CD4-positive, alpha-beta T cell treated with Interleukin-1 beta for 1 hour (primary cell): Measurements from ENCODE around the gene ATG7.

Experiments
- DNase-seq, 2 donors: peaks; one replicate each; pipeline ENCODE4 v3.0.0-alpha.2; 2020 to 2022

The ATG7 gene

GRCh38 chr3:11543141-11543947 is 271.1 kb downstream of the ATG7 start:
- DNase-seq = no peak

- no peak for DNase-seq
Measured at GRCh38 chr3:11543948-11544387, 271.8 kb downstream of the ATG7 start.

- peak in 1 of 2 donors; percentile 13 for DNase-seq
Measured at GRCh38 chr3:11544412-11545181, 272.4 kb downstream of the ATG7 start.

DNA sequence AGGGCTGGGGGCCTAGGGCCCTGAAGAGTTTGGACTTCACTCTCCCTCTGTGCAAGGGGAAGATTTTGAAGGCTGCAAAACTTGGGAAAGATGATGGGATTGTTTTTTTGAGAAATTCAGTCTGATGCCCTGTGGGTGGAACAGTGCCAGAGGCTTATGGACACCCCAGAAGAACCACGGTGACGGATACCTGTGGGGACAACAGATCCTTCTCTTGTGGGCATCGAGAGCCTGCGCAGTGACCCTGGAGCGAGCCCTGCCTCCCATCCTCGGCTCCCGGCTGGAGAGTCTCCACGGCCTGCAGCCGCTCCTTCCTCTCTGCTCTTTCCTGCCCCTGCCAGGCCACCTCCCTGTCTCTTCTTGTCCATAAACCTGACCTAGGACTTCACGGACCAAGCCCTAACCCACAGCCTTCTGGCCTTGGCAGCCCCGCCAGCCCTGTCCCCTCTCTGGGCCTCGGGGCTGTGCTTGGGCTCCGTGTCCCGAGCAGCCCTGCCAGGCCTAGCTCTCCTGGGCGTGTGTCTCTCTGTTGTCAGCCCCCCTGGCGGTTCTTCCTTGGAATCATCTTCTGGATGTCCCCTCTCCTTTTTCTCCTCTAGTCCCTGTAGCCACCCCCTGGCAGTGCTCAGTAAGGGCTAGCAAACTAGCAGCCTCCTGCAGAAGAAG is 273.1 kb downstream of the ATG7 start:
- DNase-seq = no peak

DNA sequence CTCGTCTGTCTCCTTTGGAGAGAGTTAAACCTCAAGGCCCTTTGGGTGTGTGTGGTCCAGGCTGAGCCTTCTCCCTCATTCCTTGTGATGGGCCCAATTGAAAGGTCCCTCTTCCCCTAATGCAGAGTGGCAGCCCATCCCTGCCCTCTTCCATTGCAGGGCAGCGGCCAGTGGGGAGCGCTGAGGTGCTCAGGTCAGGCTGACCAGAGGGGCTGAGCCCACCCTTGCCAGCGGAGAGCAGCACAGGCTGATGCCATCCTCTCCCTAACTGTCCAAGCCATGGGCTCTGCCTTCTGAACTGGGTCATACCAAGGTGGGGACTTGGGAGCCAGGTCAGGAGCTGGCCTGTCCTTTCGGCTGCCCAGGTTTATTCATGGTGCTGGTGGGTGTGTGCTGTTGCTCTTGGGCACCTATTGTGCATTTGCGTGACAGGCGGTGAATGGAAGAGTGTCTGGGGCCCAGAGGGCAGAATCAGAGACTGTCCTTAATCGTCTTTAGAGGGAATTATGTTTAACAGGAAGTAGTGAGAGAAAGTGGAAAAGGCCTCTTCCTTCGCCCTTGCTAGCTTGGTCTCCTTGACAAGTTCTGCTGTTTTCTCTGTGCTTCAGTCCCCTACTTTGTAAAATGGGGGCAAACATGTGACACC is 274.6 kb downstream of the ATG7 start:
- DNase-seq = no peak

DNA sequence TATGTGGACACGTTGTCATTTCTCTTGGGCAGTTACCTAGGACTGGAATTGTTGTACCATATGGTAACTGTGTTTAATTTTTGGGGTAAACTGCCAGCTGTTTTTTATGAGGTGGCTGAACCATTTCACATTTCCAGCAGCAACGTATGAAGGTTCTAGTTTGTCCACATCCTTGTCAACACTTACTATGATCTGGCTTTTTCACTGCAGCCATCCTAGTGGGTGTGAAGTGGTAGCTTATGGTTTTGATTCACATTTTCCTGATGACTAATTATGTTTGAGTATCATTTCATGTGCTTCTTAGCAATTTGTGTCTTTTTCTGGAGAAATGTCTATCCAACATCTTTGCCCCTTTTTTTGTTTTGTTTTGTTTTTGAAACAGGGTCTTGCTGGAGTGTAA is 275.3 kb downstream of the ATG7 start:
- no peak for DNase-seq

DNA sequence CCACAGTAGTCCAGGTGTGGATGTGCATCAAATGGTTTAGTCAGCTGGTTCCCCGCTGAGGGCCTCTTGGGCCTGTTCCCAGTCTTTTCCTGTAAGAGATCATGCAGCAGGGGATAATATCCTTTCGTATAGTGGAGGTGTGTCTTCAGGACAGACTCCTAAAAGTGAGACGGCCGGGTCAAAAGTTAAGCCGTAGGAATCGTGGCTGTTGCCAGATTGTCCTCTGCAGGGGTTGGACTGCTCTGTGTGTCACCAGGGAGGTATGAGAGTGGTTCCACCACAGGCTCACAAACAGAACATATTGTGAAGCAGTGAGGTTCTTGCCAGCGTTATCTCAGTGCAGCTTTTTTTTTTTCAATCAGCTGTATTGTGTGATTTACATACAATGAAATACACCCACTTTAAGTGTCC is 276.5 kb downstream of the ATG7 start:
- DNase-seq = no peak

GRCh38 chr3:11549580-11550140 is 277.5 kb downstream of the ATG7 start:
- no peak for DNase-seq

DNA sequence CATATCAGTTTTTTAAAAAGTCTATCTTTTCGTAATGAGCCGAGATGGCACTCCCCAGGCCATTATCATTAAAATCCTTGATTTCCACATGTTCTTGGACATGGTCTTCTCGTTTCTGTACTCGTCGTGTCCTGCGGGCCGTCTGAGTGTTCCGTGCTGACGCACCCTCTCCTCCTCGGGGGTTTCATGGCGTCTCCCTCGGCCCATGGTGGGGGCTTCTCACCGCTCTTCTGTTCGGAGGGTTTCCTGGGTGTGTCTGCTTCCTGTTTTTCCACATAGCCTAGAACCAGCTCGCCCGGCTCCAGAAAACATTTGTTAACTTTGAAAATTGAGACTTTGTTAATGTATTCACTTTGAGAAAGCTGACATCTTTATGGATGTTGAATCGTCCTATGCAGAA is 278.8 kb downstream of the ATG7 start:
- no peak for DNase-seq

- no peak for DNase-seq
Measured at GRCh38 chr3:11552289-11553264, 280.4 kb downstream of the ATG7 start.

DNA sequence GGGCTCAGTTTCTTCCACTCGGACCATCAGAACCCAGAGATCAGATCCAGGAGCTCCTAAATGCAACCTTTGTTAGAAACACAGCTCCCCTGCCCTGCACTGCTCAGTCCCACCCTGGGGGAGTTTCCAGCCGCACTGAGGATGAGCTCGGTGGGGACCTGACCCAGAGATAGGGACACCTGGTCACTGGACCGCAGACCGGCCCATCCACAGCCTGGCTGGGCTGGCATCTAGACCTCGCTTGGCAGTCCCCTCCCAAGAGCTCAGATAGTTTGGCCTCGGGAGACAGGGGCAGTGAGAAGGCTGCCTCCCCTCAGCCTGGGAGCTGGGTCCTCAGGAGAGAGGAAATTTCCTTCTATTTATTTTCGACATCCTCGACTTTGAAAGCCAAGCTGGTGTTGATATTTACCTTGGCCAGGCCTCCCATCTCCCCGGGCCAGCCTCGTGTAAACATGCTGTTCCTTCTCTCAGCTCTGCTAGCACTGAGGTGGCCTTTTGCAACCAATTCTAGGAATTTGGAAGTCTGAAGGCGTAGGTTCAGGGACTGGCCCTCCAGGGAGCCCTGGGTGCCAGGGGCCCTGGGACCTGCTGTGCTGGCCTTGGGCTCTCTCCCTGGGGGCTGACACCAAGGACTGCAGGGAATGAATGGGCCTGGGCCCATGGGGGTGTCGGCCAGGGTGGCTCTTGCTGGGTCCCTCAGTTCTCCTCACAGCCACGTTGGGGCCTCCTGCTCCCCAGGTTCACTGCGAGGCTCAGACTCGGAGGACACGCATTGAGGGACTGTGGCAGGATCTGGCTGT is 281.4 kb downstream of the ATG7 start:
- DNase-seq = no peak

- no peak for DNase-seq
Measured at GRCh38 chr3:11554236-11554610, 282.0 kb downstream of the ATG7 start.

DNA sequence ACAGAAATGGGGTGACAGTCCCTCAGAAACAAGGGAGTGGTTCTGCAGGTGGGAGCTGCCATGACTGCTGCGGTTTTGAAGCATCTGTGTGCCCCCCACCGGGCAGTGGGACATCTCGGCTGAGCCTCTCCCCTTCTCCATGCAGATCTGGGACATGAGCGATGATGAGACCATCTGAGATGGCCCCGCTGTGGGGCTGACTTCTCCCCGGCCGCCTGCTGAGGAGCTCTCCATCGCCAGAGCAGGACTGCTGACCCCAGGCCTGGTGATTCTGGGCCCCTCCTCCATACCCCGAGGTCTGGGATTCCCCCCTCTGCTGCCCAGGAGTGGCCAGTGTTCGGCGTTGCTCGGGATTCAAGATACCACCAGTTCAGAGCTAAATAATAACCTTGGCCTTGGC is 282.5 kb downstream of the ATG7 start:
- no peak for DNase-seq

DNA sequence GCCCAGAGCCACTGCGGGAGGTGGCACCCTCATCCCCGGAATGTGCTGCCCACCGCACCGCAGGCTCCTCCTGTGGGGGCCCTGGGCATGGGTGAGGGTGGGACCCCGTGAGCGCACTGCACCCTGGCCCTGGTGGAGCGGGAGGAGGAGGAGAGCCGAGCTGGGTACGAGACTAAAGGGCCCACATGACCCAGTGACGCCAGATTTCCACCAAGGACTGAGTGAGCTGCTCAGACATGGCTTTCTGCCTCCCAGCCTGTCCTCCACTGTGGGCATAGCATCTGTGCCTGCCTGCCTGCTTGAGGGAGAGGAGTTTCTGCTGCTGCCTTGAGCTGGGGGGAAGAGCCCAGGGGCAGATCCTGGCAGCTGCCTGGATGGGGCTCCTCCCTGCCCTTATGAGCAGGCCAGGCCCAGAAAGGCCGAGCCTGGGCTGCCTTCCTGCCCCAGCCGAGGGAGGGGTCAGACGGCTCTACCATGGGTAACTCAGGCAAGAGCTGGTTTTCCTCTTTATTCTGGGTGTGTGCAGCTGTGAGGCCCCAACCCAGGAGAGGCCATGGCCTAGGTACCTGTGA is 283.1 kb downstream of the ATG7 start:
- no peak for DNase-seq

GRCh38 chr3:11555881-11556633 is 283.9 kb downstream of the ATG7 start:
- DNase-seq = no peak

GRCh38 chr3:11556851-11557644 is 284.9 kb downstream of the ATG7 start:
- DNase-seq = no peak

- DNase-seq = no peak
Measured at GRCh38 chr3:11558002-11558401, 285.8 kb downstream of the ATG7 start.

DNA sequence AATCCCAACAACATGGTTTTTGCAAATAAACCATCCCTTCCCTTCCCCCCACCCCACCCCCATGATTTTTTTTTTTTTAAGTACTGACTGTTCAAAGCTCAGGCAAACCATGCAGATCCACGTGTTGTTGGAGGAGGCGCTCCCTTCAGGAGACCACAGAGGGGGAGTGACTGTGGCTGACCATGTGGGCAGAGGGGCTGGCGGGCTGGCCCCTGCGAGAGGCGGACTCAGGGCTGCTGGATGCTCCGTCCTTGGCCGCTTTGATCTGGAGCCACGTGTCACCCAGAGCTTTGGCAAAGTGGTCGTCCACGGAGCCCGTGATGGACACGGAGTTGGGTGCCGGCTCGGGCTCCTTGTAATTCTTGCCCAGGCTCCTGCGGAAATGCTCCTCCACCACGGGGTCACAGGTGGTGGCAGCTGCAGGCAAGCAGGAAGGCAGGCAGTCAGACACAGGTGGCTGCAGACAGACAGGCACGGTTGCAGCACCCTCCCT is 286.3 kb downstream of the ATG7 start:
- no peak for DNase-seq
